Esophagus squamous epithelium (tissue), 5 donors: ENCODE results near the gene TTC39B. TPM values are rescaled to one million over a fixed set of nuclear protein-coding genes. Genes with fewer than 3 reads are reported as not detected.

Experiments used
- DNase-seq: peaks from one replicate; lab custom pipeline; 2025; lab: John Stamatoyannopoulos, UW
- H3K27ac ChIP-seq, 4 donors: fragments of 200-600 bp; sonication (generic); one replicate each; pipeline ENCODE4 v1.5.1; 2016 to 2019; ENCODE audit warnings: mild to moderate bottlenecking in 1 of 4
- H3K27me3 ChIP-seq, 4 donors: fragments of 200-600 bp; sonication (generic); 1 replicate in 3 of 4; 2 replicates in 1 of 4; pipeline versions ENCODE4 v1.5.1 to v1.6.0; 2017 to 2021; ENCODE audit warnings: antibody characterized with exemption in 1 of 4
- H3K36me3 ChIP-seq, 3 donors: fragments of 200-600 bp; sonication (generic); one replicate each; pipeline ENCODE4 v1.5.1; 2016 to 2019
- H3K4me1 ChIP-seq, 3 donors: fragments of 200-600 bp; sonication (generic); one replicate each; pipeline ENCODE4 v1.5.1; 2017 to 2019
- H3K4me3 ChIP-seq, 4 donors: fragments of 200-600 bp; sonication (generic); 1 replicate in 3 of 4; 2 replicates in 1 of 4; pipeline ENCODE4 v1.5.1; 2016 to 2019; ENCODE audit warnings: mild to moderate bottlenecking in 2 of 4, moderate library complexity in 1 of 4
- H3K9me3 ChIP-seq, 3 donors: fragments of 200-600 bp; sonication (generic); one replicate each; pipeline ENCODE4 v1.5.1; 2016 to 2019
- CTCF ChIP-seq, 6 experiments: fragments of 450-650 bp in 4 of 6; fragments of 200-600 bp in 2 of 6; sonication (generic) in 2 of 6; IDR thresholded peaks; one replicate each; pipeline ENCODE4 v1.5.1; 2016 to 2019; ENCODE audit warnings: antibody characterized with exemption in 6 of 6, mild to moderate bottlenecking in 4 of 6, moderate library complexity in 4 of 6
- POLR2A ChIP-seq, 4 donors: fragments of 450-650 bp; IDR thresholded peaks; one replicate each; pipeline ENCODE4 v1.6.1; 2017; ENCODE audit warnings: antibody characterized with exemption in 4 of 4, mild to moderate bottlenecking in 4 of 4, moderate library complexity in 3 of 4
- WGBS, 2 donors: methylation state at CpG; one replicate each; pipeline ENCODE4 v1.1.5; 2018; 5-methylcytosine and 5-hydroxymethylcytosine counted together
- intact Hi-C: fragments of 100-400 bp; cut with DNase I; formaldehyde crosslinking; loops from one replicate; pipeline ENCODE4 v1.15.0; 2022
- total RNA-seq, 4 donors: library from RNA; depleted of rRNA; stranded (reverse); fragments of >200 nt; gene quantifications; one replicate each; pipeline ENCODE4 v1.1.0, GENCODE V29; 2016
- donor health status: DM: yes; HTN: yes; CAD: no.

The TTC39B gene
- total RNA-seq, 4 donors from 2014 or later, result 15.8 to 24.3 (median 17.5) TPM

GRCh38 chr9:15140051-15140450, 167.0 kb downstream of the TTC39B start:
- intact Hi-C loops, result no loop called here
- no peaks in the 10 kb centered on the region for H3K36me3 ChIP-seq
- no peak for DNase-seq
- H3K27ac ChIP-seq, result no peak overlapping the region
- no peak overlapping the region for H3K4me3 ChIP-seq
- H3K9me3 ChIP-seq, result no peaks in the 10 kb centered on the region
- no peak for TF ChIP-seq POLR2A (IDR thresholded peaks at IDR 0.05)
- no peaks in the 10 kb centered on the region for H3K27me3 ChIP-seq
- H3K4me1 ChIP-seq, result peaks cover 0 to 12% (median 5%) of the 10 kb centered on the region in 3 donors
- 70 to 90% methylated on average over 1 of the region's 1 CpG for WGBS, 2 donors

GRCh38 chr9:15139469-15139868, 167.5 kb downstream of the TTC39B start:
- H3K36me3 ChIP-seq, result no peaks in the 10 kb centered on the region
- peaks cover 0 to 11% (median 3%) of the 10 kb centered on the region in 3 donors for H3K4me1 ChIP-seq
- H3K9me3 ChIP-seq, result no peaks in the 10 kb centered on the region
- TF ChIP-seq POLR2A (IDR thresholded peaks at IDR 0.05) (no peak), CTCF (IDR thresholded peaks at IDR 0.05) (no peak)
- DNase-seq, result no peak
- H3K27me3 ChIP-seq, result no peaks in the 10 kb centered on the region
- H3K27ac ChIP-seq, result no peak overlapping the region
- intact Hi-C loops, result no loop called here
- H3K4me3 ChIP-seq, result no peak overlapping the region
- 72 to 83% methylated on average over 12 to 13 of the region's 13 CpGs for WGBS, 2 donors

GRCh38 chr9:15138357-15138686, 168.7 kb downstream of the TTC39B start:
- Histone ChIP-seq H3K4me1 (peaks cover 0 to 7% (median 0%) of the 10 kb centered on the region in 3 donors), H3K9me3 (no peaks in the 10 kb centered on the region), H3K27me3 (no peaks in the 10 kb centered on the region), H3K27ac (no peak overlapping the region), H3K36me3 (no peaks in the 10 kb centered on the region), H3K4me3 (no peak overlapping the region)
- intact Hi-C loops, result no loop called here
- no peak for DNase-seq
- TF ChIP-seq CTCF (IDR thresholded peaks at IDR 0.05) (no peak), POLR2A (IDR thresholded peaks at IDR 0.05) (no peak)
- WGBS, 2 donors, result 75 to 88% methylated on average over 2 of the region's 2 CpGs

GRCh38 chr9:15137658-15138356, 169.2 kb downstream of the TTC39B start:
- no peaks in the 10 kb centered on the region for H3K9me3 ChIP-seq
- H3K4me3 ChIP-seq, result no peak overlapping the region
- no peak overlapping the region for H3K27ac ChIP-seq
- peaks cover 0 to 7% (median 0%) of the 10 kb centered on the region in 3 donors for H3K4me1 ChIP-seq
- H3K36me3 ChIP-seq, result no peaks in the 10 kb centered on the region
- intact Hi-C loops, result no loop called here
- WGBS, 2 donors, result 81 to 84% methylated on average over 6 of the region's 6 CpGs
- no peaks in the 10 kb centered on the region for H3K27me3 ChIP-seq
- TF ChIP-seq POLR2A (IDR thresholded peaks at IDR 0.05) (no peak), CTCF (IDR thresholded peaks at IDR 0.05) (no peak)
- no peak for DNase-seq

GRCh38 chr9:15137089-15137488, 169.9 kb downstream of the TTC39B start:
- TF ChIP-seq CTCF (IDR thresholded peaks at IDR 0.05), result no peak
- no peak for TF ChIP-seq POLR2A (IDR thresholded peaks at IDR 0.05)
- H3K36me3 ChIP-seq, result no peaks in the 10 kb centered on the region
- H3K27ac ChIP-seq, result no peak overlapping the region
- DNase-seq, result no peak
- no peak overlapping the region for H3K4me3 ChIP-seq
- WGBS, 2 donors, result 76 to 100% methylated on average over 1 to 2 of the region's 2 CpGs
- no peaks in the 10 kb centered on the region for H3K9me3 ChIP-seq
- intact Hi-C loops, result no loop called here
- H3K4me1 ChIP-seq, result peaks cover 0 to 7% (median 0%) of the 10 kb centered on the region in 3 donors
- H3K27me3 ChIP-seq, result no peaks in the 10 kb centered on the region
